ENCODE measurements around the gene TLR8.

- TF ChIP-seq GATA2 (IDR thresholded peaks at IDR 0.05; ENCODE audit: low read depth, low read length) (no peak), GATA3 (IDR thresholded peaks at IDR 0.05; ENCODE audit: low read depth, low read length) (no peak)
Measured at GRCh38 chrX:12954376-12954775, 48.0 kb downstream of the TLR8 start.
